Suprapubic skin (tissue), 3 donors: ENCODE measurements around the gene MYO10.

Experiments used
- POLR2AphosphoS5 ChIP-seq, 3 donors: sonication (generic); formaldehyde crosslinking; IDR thresholded peaks; one replicate each; pipeline ENCODE4 v1.6.1; 2017; ENCODE audit warnings: antibody characterized with exemption in 3 of 3
- TF ChIP-seq, protein P1 (sequence below), 2 donors: fragments of 200-600 bp in 1 of 2; fragments of 450-650 bp in 1 of 2; sonication (generic) in 1 of 2; IDR thresholded peaks; one replicate each; pipeline ENCODE4 v1.5.1; 2016 to 2019; ENCODE audit warnings: antibody characterized with exemption in 2 of 2, mild to moderate bottlenecking in 1 of 2, moderate library complexity in 1 of 2

DNA sequence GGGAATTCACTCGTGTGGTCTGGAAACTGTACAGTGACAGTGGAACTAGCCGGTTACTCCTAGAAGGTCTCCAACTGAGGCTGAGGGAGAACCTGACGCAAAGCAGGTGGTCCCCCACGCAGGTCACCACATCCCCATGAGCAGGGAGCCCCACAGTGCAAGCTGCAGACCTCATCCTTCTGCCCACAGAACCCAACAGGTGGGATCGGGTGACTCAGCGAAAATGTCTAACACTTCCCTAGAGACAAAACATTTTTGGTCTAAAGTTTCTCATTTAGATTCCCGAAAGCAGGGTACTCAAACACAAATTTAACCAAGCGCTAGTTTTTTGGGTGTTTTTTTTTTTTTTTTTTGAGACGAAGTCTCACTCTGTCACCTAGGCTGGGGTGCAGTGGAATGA is 256.9 kb downstream of the MYO10 start:
- TF ChIP-seq, protein P1, sequence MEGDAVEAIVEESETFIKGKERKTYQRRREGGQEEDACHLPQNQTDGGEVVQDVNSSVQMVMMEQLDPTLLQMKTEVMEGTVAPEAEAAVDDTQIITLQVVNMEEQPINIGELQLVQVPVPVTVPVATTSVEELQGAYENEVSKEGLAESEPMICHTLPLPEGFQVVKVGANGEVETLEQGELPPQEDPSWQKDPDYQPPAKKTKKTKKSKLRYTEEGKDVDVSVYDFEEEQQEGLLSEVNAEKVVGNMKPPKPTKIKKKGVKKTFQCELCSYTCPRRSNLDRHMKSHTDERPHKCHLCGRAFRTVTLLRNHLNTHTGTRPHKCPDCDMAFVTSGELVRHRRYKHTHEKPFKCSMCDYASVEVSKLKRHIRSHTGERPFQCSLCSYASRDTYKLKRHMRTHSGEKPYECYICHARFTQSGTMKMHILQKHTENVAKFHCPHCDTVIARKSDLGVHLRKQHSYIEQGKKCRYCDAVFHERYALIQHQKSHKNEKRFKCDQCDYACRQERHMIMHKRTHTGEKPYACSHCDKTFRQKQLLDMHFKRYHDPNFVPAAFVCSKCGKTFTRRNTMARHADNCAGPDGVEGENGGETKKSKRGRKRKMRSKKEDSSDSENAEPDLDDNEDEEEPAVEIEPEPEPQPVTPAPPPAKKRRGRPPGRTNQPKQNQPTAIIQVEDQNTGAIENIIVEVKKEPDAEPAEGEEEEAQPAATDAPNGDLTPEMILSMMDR (IDR thresholded peaks at IDR 0.05): no peak
- no peak for TF ChIP-seq POLR2AphosphoS5 (IDR thresholded peaks at IDR 0.05)
